ENCODE results near the gene CCDC187. TPM values are rescaled to one million over a fixed set of nuclear protein-coding genes. Genes with fewer than 3 reads are reported as not detected.
A peak's percentile ranks its signal among the peaks of the same experiment; 100 is the strongest.

Gene CCDC187
- total and polyA plus RNA-seq, 2 of the 13 experiments (the other 11 are each of a cell fraction or from before 2014, with no cell fraction given) = 0.03 to 0.13 TPM

DNA sequence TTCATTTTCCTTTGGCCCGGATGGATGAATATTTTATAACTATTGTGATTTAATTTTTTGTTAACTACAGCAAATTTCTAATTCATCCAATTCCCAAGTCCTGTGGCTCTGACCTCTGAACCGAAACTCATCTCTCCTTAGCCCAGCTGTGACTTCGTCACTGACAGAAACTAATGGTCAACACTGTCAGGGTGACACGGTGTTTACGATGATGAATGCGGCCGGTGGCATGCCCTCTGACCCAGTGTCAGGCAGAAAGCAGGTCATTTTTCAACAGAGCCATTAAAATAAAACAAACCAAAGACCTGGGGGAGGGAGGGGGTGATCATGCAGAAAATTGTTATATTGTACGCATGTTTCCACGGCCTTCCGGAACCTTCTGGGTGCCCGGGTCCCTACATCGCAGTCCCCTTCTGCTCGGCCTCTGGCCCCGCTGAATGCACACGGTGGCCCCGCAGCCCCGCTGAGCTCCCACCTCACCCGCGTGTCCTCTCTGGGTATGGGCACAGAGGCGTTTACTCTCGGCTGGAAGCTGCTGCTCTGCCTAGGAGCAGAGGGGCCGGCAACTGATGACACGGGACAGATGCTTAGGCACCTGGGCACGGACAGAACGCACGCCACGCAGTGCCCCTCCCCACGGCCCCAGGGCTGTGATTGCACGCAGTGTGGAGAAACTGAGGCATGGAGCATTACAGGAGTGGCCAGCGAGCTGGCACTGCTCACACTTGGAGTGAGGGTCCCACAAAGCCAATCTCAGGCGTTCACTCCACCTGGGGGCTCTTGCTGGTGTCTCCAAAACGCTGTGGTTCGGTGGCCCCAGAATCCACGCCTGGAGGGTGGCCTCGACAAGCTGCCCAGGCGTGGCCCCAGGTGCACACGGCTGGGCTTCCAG, 8.1 kb downstream of the CCDC187 start (continued):
- no peak for TF ChIP-seq SUZ12 (IDR thresholded peaks at IDR 0.05; ENCODE audit: low read depth, low read length)
- no peak for TF ChIP-seq ZNF567 (CRISPR knock-in tag; IDR thresholded peaks at IDR 0.05; ENCODE audit: borderline replicate concordance)
- TF ChIP-seq ZNF512 (CRISPR knock-in tag; IDR thresholded peaks at IDR 0.05) = no peak
- no peak; the same call in 1 of the 2 replicates for TF ChIP-seq HMG20A (CRISPR knock-in tag; IDR thresholded peaks at IDR 0.05; ENCODE audit: borderline replicate concordance)
- TF ChIP-seq TRIM24 (CRISPR knock-in tag; IDR thresholded peaks at IDR 0.05) = no peak
- TF ChIP-seq SYNCRIP (IDR thresholded peaks at IDR 0.05; ENCODE audit: insufficient read depth, low read depth, low read length) = no peak
- no peak for TF ChIP-seq HNRNPK (IDR thresholded peaks at IDR 0.05; ENCODE audit: low read depth, low read length, poor library complexity, severe bottlenecking)
- peak; percentile 24; the same call in 1 of the 2 replicates for TF ChIP-seq FOSL2 (CRISPR knock-in tag; IDR thresholded peaks at IDR 0.05)
- TF ChIP-seq ZBTB1 (CRISPR knock-in tag; IDR thresholded peaks at IDR 0.05; ENCODE audit: borderline replicate concordance) = no peak
- TF ChIP-seq, protein P1, sequence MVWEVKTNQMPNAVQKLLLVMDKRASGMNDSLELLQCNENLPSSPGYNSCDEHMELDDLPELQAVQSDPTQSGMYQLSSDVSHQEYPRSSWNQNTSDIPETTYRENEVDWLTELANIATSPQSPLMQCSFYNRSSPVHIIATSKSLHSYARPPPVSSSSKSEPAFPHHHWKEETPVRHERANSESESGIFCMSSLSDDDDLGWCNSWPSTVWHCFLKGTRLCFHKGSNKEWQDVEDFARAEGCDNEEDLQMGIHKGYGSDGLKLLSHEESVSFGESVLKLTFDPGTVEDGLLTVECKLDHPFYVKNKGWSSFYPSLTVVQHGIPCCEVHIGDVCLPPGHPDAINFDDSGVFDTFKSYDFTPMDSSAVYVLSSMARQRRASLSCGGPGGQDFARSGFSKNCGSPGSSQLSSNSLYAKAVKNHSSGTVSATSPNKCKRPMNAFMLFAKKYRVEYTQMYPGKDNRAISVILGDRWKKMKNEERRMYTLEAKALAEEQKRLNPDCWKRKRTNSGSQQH (CRISPR knock-in tag; IDR thresholded peaks at IDR 0.05; ENCODE audit: low read depth) = no peak
- no peak for TF ChIP-seq ZFP90 (CRISPR knock-in tag; IDR thresholded peaks at IDR 0.05; ENCODE audit: borderline replicate concordance)
- TF ChIP-seq, protein P2, sequence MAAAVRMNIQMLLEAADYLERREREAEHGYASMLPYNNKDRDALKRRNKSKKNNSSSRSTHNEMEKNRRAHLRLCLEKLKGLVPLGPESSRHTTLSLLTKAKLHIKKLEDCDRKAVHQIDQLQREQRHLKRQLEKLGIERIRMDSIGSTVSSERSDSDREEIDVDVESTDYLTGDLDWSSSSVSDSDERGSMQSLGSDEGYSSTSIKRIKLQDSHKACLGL (CRISPR knock-in tag; IDR thresholded peaks at IDR 0.05) = peak; percentile 46; the same call in 1 of the 2 replicates
- TF ChIP-seq, protein P3, sequence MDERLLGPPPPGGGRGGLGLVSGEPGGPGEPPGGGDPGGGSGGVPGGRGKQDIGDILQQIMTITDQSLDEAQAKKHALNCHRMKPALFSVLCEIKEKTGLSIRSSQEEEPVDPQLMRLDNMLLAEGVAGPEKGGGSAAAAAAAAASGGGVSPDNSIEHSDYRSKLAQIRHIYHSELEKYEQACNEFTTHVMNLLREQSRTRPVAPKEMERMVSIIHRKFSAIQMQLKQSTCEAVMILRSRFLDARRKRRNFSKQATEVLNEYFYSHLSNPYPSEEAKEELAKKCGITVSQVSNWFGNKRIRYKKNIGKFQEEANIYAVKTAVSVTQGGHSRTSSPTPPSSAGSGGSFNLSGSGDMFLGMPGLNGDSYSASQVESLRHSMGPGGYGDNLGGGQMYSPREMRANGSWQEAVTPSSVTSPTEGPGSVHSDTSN (CRISPR knock-in tag; IDR thresholded peaks at IDR 0.05) = peak; percentile 34; the same call in 1 of the 2 replicates
- TF ChIP-seq CENPX (CRISPR knock-in tag; IDR thresholded peaks at IDR 0.05) = no peak
- TF ChIP-seq ATF1 (CRISPR knock-in tag; IDR thresholded peaks at IDR 0.05) = no peak
- no peak for TF ChIP-seq ZNF652 (CRISPR knock-in tag; IDR thresholded peaks at IDR 0.05; ENCODE audit: borderline replicate concordance, low read depth)
- TF ChIP-seq CC2D1A (CRISPR knock-in tag; IDR thresholded peaks at IDR 0.05) = no peak
- no peak for TF ChIP-seq MTF1 (CRISPR knock-in tag; IDR thresholded peaks at IDR 0.05)
- peak; percentile 94 for TF ChIP-seq PPARG (CRISPR knock-in tag; conservative IDR thresholded peaks at IDR 0.05)
- TF ChIP-seq ZNF616 (CRISPR knock-in tag; IDR thresholded peaks at IDR 0.05; ENCODE audit: low read depth) = no peak
- no peak for TF ChIP-seq SRSF9 (IDR thresholded peaks at IDR 0.05; ENCODE audit: borderline replicate concordance, insufficient read depth, low read depth, low read length, poor library complexity, severe bottlenecking)
- TF ChIP-seq GTF3A (CRISPR knock-in tag; conservative IDR thresholded peaks at IDR 0.05) = no peak
- TF ChIP-seq ISX (CRISPR knock-in tag; conservative IDR thresholded peaks at IDR 0.05) = no peak
- no peak for TF ChIP-seq POLR2AphosphoS2 (IDR thresholded peaks at IDR 0.05; ENCODE audit: low read depth, low read length)
